Effector memory CD8-positive, alpha-beta T cell (primary cell): Measurements from ENCODE around the gene SREBF1.

Source experiments
- ATAC-seq: fragments of 150-1000 bp; cut with Tn5 transposase; replicated peaks from 2 replicates; pipeline ENCODE4 v1.10.0; 2021; ENCODE audit warnings: mild to moderate bottlenecking, moderate library complexity
- DNase-seq, 3 experiments: peaks; one replicate each; pipeline ENCODE4 v3.0.0; 2021
- H3K27ac Mint-ChIP-seq, 2 donors: one replicate each; pipeline ENCODE4 v1.8.0; 2022; ENCODE audit warnings: mild to moderate bottlenecking in 2 of 2, mixed read lengths in 2 of 2, moderate library complexity in 2 of 2
- H3K27me3 Mint-ChIP-seq, 2 donors: one replicate each; pipeline ENCODE4 v1.8.0; 2022; ENCODE audit warnings: mixed read lengths in 2 of 2
- H3K36me3 Mint-ChIP-seq: one replicate; pipeline ENCODE4 v1.8.0; 2022; ENCODE audit warnings: mild to moderate bottlenecking, moderate library complexity, mixed read lengths; ENCODE audit not compliant: insufficient read depth
- H3K4me1 Mint-ChIP-seq, 2 donors: one replicate each; pipeline ENCODE4 v1.8.0; 2022; ENCODE audit warnings: low read depth in 2 of 2, mixed read lengths in 2 of 2
- H3K4me3 Mint-ChIP-seq, 2 donors: one replicate each; pipeline ENCODE4 v1.8.0; 2022; ENCODE audit warnings: mild to moderate bottlenecking in 2 of 2, mixed read lengths in 2 of 2, moderate library complexity in 2 of 2
- H3K9me3 Mint-ChIP-seq, 2 donors: one replicate each; pipeline ENCODE4 v1.8.0; 2022; ENCODE audit warnings: mixed read lengths in 2 of 2

SREBF1 gene

GRCh38 chr17:17769869-17770631 is 66.7 kb downstream of the SREBF1 start:
- Mint-ChIP-seq H3K9me3 (no peaks in the 10 kb centered on the region), H3K27ac (peak overlapping the region in 1 of 2 donors; percentile 81)

GRCh38 chr17:17768424-17769088 is 68.2 kb downstream of the SREBF1 start:
- DNase-seq = no peak
- Mint-ChIP-seq H3K4me3 (no peak overlapping the region), H3K36me3 (peaks cover 2% of the 10 kb centered on the region), H3K4me1 (peaks cover 12 to 23% of the 10 kb centered on the region in 2 donors), H3K27ac (peak overlapping the region; percentile 68 to 81), H3K27me3 (no peaks in the 10 kb centered on the region), H3K9me3 (no peaks in the 10 kb centered on the region)
- ATAC-seq = no peak

More at GRCh38 chr17:17769869-17770631, 66.7 kb downstream of the SREBF1 start:
- no peak overlapping the region for H3K4me3 Mint-ChIP-seq
- H3K27me3 Mint-ChIP-seq = no peaks in the 10 kb centered on the region
- peaks cover 5% of the 10 kb centered on the region for H3K36me3 Mint-ChIP-seq
- H3K4me1 Mint-ChIP-seq = peaks cover 10 to 24% of the 10 kb centered on the region in 2 donors
- DNase-seq (no peak), ATAC-seq (no peak)

GRCh38 chr17:17767887-17768418 is 68.8 kb downstream of the SREBF1 start:
- Mint-ChIP-seq H3K9me3 (no peaks in the 10 kb centered on the region), H3K27me3 (no peaks in the 10 kb centered on the region), H3K4me1 (peaks cover 12 to 21% of the 10 kb centered on the region in 2 donors), H3K27ac (no peak overlapping the region), H3K4me3 (no peak overlapping the region), H3K36me3 (peaks cover 2% of the 10 kb centered on the region)
- ATAC-seq (no peak), DNase-seq (no peak)

- DNase-seq (no peak), ATAC-seq (no peak)
- H3K4me3 Mint-ChIP-seq = no peak overlapping the region
- no peaks in the 10 kb centered on the region for H3K27me3 Mint-ChIP-seq
- H3K9me3 Mint-ChIP-seq = no peaks in the 10 kb centered on the region
- no peak overlapping the region for H3K27ac Mint-ChIP-seq
- peaks cover 2% of the 10 kb centered on the region for H3K36me3 Mint-ChIP-seq
- peaks cover 8 to 17% of the 10 kb centered on the region in 2 donors for H3K4me1 Mint-ChIP-seq
Observed at GRCh38 chr17:17767154-17767869, 69.5 kb downstream of the SREBF1 start.

- no peak overlapping the region for H3K27ac Mint-ChIP-seq
- H3K4me1 Mint-ChIP-seq = peaks cover 8 to 17% of the 10 kb centered on the region in 2 donors
Observed at GRCh38 chr17:17766744-17767120, 70.1 kb downstream of the SREBF1 start.

GRCh38 chr17:17766077-17766743 is 70.6 kb downstream of the SREBF1 start:
- Mint-ChIP-seq H3K27me3 (no peaks in the 10 kb centered on the region), H3K36me3 (peaks cover 2% of the 10 kb centered on the region), H3K4me1 (peaks cover 8 to 17% of the 10 kb centered on the region in 2 donors), H3K9me3 (no peaks in the 10 kb centered on the region), H3K4me3 (no peak overlapping the region), H3K27ac (no peak overlapping the region)
- DNase-seq (no peak), ATAC-seq (no peak)

More at GRCh38 chr17:17766744-17767120, 70.1 kb downstream of the SREBF1 start:
- H3K9me3 Mint-ChIP-seq = no peaks in the 10 kb centered on the region
- DNase-seq (no peak), ATAC-seq (no peak)
- no peak overlapping the region for H3K4me3 Mint-ChIP-seq
- peaks cover 2% of the 10 kb centered on the region for H3K36me3 Mint-ChIP-seq
- H3K27me3 Mint-ChIP-seq = no peaks in the 10 kb centered on the region

GRCh38 chr17:17765359-17766076 is 71.3 kb downstream of the SREBF1 start:
- H3K9me3 Mint-ChIP-seq = no peaks in the 10 kb centered on the region
- no peak for DNase-seq
- H3K36me3 Mint-ChIP-seq = peaks cover 2% of the 10 kb centered on the region
- no peak for ATAC-seq
- no peak overlapping the region for H3K4me3 Mint-ChIP-seq
- no peak overlapping the region for H3K27ac Mint-ChIP-seq
- no peaks in the 10 kb centered on the region for H3K27me3 Mint-ChIP-seq
- peaks cover 8 to 17% of the 10 kb centered on the region in 2 donors for H3K4me1 Mint-ChIP-seq

- DNase-seq (no peak), ATAC-seq (no peak)
- no peaks in the 10 kb centered on the region for H3K27me3 Mint-ChIP-seq
- H3K4me3 Mint-ChIP-seq = no peak overlapping the region
- no peaks in the 10 kb centered on the region for H3K9me3 Mint-ChIP-seq
- H3K4me1 Mint-ChIP-seq = peaks cover 12 to 17% of the 10 kb centered on the region in 2 donors
- H3K36me3 Mint-ChIP-seq = no peaks in the 10 kb centered on the region
- peak overlapping the region in 1 of 2 donors; percentile 53 for H3K27ac Mint-ChIP-seq
Observed at GRCh38 chr17:17763734-17764133, 73.1 kb downstream of the SREBF1 start.

- Mint-ChIP-seq H3K4me3 (no peak overlapping the region), H3K36me3 (no peaks in the 10 kb centered on the region), H3K27me3 (no peaks in the 10 kb centered on the region), H3K9me3 (no peaks in the 10 kb centered on the region), H3K27ac (peak overlapping the region in 1 of 2 donors; percentile 53), H3K4me1 (peaks cover 14 to 18% of the 10 kb centered on the region in 2 donors)
- ATAC-seq (no peak), DNase-seq (no peak)
Observed at GRCh38 chr17:17763136-17763535, 73.7 kb downstream of the SREBF1 start.

- H3K27me3 Mint-ChIP-seq = no peaks in the 10 kb centered on the region
- H3K4me3 Mint-ChIP-seq = no peak overlapping the region
- no peaks in the 10 kb centered on the region for H3K9me3 Mint-ChIP-seq
- DNase-seq (no peak), ATAC-seq (no peak)
- H3K4me1 Mint-ChIP-seq = peaks cover 17 to 21% of the 10 kb centered on the region in 2 donors
- no peak overlapping the region for H3K27ac Mint-ChIP-seq
- no peaks in the 10 kb centered on the region for H3K36me3 Mint-ChIP-seq
Observed at GRCh38 chr17:17762744-17763105, 74.1 kb downstream of the SREBF1 start.
